Mononuclear cell (primary cell): ENCODE results near the gene HERC2. TPM values are rescaled to one million over a fixed set of nuclear protein-coding genes. Genes with fewer than 3 reads are reported as not detected.
"Not testable (repeated sequence)": the region's sequence is repeated elsewhere in the genome, so short reads cannot be mapped to it uniquely, and the experiment has no call there.

Experiments
- H3K27me3 ChIP-seq: 2 replicates; pipeline ENCODE4 v1.6.0; 2011; ENCODE audit warnings: low read length, control low read depth; ENCODE audit not compliant: insufficient read depth
- H3K4me1 ChIP-seq: 2 replicates; pipeline ENCODE4 v1.5.1; 2011; ENCODE audit warnings: mild to moderate bottlenecking, low read length, control low read depth; ENCODE audit not compliant: insufficient read depth
- H3K4me3 ChIP-seq: 2 replicates; pipeline ENCODE4 v1.5.1; 2011; ENCODE audit warnings: mild to moderate bottlenecking, low read length, moderate library complexity
- H3K9me3 ChIP-seq: 2 replicates; pipeline ENCODE4 v1.5.1; 2011; ENCODE audit warnings: low read depth, mild to moderate bottlenecking, control low read depth, low read length
- total RNA-seq: library from RNA; depleted of rRNA; stranded (reverse); fragments of >200 nt; gene quantifications from one replicate; pipeline ENCODE4 v1.2.3, GENCODE V29; 2012

HERC2 gene
- total RNA-seq, 1 donor = 18.5 TPM

DNA sequence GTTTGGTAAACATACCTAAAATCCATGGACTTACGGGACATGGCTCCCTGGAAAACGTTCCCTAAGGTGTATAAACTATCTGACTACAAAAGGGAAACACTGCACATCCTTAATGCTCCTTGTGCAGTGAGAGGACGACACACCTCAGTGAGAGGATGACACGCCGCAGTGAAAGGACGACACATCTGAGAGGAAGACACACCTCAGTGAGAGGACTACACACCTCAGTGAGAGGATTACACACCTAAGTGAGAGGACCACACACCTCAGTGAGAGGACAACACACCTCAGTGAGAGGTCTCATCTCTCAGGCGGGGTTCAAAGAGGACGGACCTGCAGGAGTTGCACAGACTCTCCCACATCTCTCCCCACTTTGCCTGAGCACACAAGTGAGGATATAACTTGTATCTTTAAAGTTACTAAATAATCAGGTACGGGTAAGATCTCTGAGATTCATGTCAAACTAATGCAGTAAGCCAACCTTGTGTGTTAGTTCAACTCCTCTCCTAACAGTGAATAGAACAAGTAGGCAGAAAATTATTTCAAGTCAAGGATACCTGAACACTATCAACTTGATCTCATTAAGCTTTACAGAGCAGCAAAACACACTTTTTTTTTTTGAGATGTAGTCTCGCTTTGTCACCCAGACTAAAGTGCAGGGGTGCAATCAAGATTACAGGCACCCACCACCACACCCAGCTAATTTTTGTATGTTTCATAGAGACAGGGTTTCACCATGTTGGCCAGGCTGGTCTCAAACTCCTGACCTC lies 32.1 kb downstream of the HERC2 start:
- Histone ChIP-seq H3K4me1 (peaks cover 7% of the 10 kb centered on the region), H3K9me3 (no peaks in the 10 kb centered on the region)

DNA sequence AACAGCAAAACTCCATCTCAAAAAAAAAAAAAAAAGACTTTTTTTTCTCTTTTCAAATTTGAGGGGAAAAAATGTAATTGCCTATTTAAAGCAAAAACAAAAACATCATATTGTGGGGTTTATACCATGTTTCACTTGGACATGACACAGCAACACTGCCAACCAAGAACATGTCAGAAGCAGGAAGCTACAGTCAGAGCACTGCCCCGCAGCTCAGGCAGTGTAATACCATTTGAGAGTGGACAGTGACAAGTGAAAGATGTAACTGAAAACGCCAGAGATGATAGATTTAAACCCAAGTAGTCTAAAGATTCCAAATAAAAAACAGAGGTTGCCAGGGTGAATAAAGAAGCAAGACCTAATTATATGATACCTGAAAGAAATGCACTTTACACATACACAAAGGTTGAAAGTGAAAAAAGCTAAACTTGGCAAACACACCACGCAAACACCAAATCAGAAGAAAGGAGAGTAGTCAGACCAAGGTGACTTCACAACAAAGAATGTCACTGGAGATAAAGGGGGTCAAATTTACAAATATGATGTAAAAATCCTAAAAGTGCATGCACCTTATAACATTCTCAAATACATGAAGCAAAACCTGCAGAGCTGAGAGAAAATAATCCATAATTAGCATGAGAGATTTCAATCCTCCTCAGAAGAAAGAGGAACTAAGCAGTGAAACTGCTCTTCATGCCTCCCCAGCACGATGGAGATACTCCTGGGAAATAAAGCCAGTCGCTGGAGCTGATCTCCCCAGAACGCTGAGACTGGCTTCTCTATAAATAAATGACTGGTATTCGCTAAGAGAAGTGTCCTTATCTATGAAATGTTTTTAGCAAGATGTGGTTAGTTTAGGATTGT lies 32.9 kb downstream of the HERC2 start:
- H3K9me3 ChIP-seq, H3K4me1 ChIP-seq, H3K27me3 ChIP-seq, H3K4me3 ChIP-seq: not testable (repeated sequence)

More for the DNA sequence above, 32.1 kb downstream of the HERC2 start:
- no peak overlapping the region for H3K4me3 ChIP-seq
- no peaks in the 10 kb centered on the region for H3K27me3 ChIP-seq

DNA sequence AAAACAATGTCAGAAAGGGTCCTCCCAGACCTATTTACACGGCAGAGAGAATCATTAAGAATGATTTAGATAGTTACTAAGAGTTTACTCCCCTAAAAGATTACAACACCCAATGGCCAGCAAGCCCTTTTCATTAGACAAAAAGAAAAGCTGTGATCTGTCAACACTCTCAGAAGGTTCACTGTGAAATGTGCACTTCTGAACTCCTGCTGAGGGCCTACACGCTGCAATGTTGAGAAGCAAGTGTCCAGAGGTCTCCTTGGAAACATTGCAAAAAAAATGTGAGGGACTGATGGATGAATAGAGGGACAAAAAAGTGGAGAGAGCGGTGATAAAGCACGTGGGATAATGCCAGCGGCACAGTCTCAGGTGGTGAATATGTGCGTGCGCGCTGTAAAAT lies 35.3 kb downstream of the HERC2 start:
- H3K27me3 ChIP-seq, H3K4me1 ChIP-seq, H3K9me3 ChIP-seq, H3K4me3 ChIP-seq: not testable (repeated sequence)

DNA sequence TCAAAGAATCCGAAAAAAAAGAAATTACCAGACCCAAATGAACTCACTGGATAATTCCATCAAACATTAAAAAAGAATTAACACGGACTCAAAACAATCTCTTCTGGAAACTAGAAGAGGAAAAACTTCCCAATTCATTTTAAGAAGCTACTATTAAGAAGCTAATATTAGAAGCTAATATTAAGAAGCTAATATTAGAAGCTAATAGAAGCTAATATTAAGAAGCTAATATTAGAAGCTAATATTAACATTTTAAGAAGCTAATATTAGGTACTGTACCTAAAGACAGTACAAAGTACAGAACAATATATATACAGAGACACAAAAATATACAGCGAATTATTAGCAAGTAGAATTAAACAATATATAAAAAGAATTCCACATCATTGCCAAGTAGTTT lies 35.9 kb downstream of the HERC2 start:
- Histone ChIP-seq H3K4me1 (peaks cover 7% of the 10 kb centered on the region), H3K27me3 (no peaks in the 10 kb centered on the region), H3K9me3 (no peaks in the 10 kb centered on the region), H3K4me3 (no peak overlapping the region)

DNA sequence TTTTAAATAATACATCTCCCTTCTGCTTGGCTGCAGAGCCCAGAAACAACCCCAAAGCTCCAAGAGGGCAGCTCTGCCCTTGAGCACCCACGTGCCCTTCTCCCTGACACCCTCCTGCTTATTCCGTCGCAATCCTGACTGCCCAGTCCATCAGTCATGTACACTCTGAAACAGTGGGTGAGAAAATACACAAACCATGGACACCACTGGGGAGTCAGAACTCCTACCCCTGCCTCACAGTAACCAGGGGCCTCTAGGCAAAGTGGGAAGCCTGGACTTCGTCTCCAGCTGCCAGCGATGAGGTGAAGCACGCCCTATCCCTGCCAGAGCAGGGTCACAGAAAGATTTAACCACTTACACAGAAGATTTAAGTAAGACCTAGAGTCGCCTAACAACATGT lies 40.1 kb downstream of the HERC2 start:
- H3K27me3 ChIP-seq = no peaks in the 10 kb centered on the region

DNA sequence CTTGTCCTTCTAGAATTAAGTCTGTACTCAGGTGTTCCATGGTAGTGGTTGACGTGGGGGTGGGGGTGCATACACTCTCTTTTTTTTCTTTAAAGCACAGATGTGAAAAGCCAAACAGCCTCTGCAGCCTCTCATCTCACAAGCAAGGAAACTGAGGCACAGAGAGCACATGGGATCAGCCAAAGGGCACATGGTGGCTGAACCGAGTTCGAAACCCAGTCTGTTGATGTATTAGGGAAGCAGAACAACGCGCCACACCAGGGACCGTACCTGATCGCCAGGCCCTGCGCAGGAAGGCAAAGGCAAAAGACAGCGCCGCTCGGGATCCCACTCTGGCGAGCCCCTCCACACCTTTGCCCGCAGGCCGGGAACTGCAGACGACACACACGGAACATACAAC lies 47.3 kb downstream of the HERC2 start:
- Histone ChIP-seq H3K4me1 (no peaks in the 10 kb centered on the region), H3K9me3 (no peaks in the 10 kb centered on the region), H3K4me3 (no peak overlapping the region)

More for the DNA sequence above, 40.1 kb downstream of the HERC2 start:
- Histone ChIP-seq H3K9me3 (no peaks in the 10 kb centered on the region), H3K4me1 (no peaks in the 10 kb centered on the region), H3K4me3 (no peak overlapping the region)

DNA sequence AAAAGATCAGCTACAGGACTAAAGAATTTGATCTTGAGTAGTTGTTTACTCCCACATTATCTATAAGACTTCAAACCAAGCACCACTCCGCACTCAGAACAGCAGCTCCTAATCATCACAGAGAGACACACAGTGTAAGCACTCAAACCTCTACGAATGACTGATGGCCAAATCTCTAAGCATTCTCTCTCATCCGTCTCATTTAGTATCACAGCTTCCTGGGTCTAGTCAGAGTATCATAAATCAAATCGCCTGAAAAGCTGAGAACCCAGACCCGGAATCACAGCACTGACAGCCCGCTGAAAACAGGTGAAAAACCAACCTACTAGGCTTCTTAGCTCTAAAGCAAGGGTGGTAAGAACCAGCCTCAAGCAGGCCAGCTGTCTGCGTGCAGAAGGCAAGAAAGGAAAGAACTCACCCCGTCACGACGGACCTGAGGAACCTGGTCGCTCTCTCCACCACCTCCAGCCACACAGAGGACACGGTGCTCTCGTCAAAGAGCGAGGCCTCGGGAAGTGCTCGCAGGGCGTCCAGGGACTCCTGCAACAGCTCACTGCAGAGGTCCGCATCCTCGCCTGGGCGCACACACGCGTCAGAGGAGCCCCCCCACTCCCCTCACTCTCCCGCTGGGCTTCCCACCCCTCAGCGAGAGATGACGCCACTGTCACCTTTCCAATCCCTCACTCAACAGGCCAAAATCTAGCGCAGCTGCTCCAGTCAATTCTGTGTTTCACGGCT lies 47.9 kb downstream of the HERC2 start:
- no peaks in the 10 kb centered on the region for H3K27me3 ChIP-seq
- no peaks in the 10 kb centered on the region for H3K9me3 ChIP-seq
- H3K4me3 ChIP-seq = no peak overlapping the region
- H3K4me1 ChIP-seq = no peaks in the 10 kb centered on the region

More for the DNA sequence above, 47.3 kb downstream of the HERC2 start:
- H3K27me3 ChIP-seq = no peaks in the 10 kb centered on the region

DNA sequence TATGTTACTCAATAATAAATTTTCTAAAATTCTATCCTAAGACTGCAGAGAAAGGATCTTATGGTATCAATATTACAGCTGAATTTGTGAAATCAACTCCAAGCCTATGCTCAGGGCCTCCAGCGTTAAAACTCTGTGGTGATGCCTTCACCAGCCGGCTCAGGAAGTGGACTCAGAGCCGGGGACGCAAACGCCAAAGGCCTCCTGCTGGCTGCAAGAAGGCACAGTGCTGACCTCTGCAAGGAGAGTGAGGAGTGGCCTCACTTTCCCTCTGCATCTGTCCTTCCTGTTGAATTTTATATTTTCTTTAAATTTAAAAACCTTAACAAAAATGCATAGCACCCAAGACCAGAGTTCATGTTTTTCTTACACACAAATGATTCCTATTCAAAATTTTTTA lies 48.5 kb downstream of the HERC2 start:
- Histone ChIP-seq H3K9me3 (no peaks in the 10 kb centered on the region), H3K4me3 (no peak overlapping the region), H3K27me3 (no peaks in the 10 kb centered on the region), H3K4me1 (no peaks in the 10 kb centered on the region)

DNA sequence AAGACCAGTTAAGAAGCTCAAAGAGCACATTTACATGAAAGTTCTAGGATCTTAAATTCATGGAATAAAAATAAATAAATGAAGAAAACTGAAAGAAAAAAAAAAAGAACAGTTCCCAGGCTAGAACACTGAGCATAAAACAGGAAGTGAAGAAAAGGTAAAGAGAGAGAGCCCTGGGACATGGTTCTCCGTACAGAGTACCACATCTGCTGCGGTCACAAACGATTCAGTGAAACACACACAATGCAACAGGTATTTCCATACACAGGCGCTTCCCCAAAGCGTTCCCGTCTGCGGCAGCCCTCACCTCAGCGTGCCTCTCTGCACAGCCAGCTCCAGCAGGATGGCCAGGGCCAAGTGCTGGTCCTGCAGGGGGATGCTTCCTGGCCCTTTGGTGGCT lies 49.4 kb downstream of the HERC2 start:
- Histone ChIP-seq H3K4me1 (no peaks in the 10 kb centered on the region), H3K27me3 (no peaks in the 10 kb centered on the region), H3K4me3 (no peak overlapping the region), H3K9me3 (no peaks in the 10 kb centered on the region)

DNA sequence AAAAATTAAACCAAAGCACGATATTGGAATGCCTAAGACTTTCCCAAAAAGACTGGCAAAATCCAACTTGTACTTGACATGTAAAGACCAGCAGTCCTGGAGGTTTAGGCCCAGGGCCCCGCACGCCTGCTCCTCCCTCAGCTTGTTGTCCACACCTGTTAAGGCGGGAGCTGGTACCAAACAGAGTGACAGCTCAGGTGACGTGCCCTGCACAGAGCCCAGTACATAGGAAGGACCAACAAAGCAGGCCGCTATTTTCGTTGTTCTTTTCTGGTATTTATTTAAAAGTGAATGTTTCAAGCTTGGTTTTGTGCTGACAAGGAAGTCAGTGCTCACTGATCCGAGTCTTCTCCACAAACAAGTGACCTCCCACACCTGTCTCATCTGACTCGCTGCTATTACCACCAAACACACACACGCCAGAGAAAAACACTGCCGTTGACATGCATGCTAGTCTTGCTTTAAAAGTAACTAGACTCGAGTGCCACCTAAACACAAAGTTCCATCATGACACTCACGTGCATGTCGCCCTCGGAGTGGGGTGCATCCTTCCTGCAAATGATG lies 50.2 kb downstream of the HERC2 start:
- no peaks in the 10 kb centered on the region for H3K9me3 ChIP-seq
- H3K4me1 ChIP-seq = no peaks in the 10 kb centered on the region
- no peaks in the 10 kb centered on the region for H3K27me3 ChIP-seq
- no peak overlapping the region for H3K4me3 ChIP-seq

DNA sequence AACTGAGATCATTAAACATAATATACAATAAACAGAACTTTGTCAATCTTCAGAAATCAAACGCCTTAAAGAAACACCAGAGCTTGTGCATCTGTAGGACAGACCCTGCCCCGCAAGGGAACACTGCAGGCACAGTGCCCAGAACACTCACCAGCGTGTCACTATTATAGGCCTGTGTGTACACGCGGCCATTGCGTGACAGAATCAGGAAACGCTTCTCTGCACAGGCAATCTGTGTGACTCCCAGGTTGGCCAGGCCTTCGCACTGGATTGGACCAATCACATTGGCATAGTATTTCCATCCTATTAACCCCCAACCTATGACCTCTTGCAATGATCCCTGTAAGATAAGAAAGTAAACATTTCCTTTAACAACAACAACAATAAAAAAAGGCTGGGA lies 52.9 kb downstream of the HERC2 start:
- Histone ChIP-seq H3K4me1 (no peaks in the 10 kb centered on the region), H3K4me3 (no peak overlapping the region), H3K9me3 (no peaks in the 10 kb centered on the region), H3K27me3 (no peaks in the 10 kb centered on the region)

DNA sequence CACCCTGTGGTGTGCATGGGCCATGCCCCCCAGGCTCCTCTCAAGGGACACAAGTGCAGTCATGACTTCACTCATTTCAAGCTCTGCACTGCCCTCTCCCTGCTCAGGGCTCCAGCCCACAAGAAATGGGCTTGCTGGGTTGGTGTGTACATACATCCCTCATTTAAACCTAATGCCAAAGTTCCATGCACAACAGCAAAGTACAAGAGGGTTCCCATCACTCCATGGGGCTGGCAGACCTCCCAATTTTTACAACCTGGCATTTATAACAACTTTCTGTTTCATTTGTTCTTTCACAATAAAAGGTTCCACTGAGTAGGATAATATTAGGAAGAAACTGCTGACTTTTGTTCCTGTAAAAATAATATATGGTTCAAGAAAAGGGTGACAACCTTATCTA lies 54.3 kb downstream of the HERC2 start:
- H3K4me3 ChIP-seq = no peak overlapping the region
- H3K4me1 ChIP-seq = no peaks in the 10 kb centered on the region
- H3K9me3 ChIP-seq = no peaks in the 10 kb centered on the region
- no peaks in the 10 kb centered on the region for H3K27me3 ChIP-seq

DNA sequence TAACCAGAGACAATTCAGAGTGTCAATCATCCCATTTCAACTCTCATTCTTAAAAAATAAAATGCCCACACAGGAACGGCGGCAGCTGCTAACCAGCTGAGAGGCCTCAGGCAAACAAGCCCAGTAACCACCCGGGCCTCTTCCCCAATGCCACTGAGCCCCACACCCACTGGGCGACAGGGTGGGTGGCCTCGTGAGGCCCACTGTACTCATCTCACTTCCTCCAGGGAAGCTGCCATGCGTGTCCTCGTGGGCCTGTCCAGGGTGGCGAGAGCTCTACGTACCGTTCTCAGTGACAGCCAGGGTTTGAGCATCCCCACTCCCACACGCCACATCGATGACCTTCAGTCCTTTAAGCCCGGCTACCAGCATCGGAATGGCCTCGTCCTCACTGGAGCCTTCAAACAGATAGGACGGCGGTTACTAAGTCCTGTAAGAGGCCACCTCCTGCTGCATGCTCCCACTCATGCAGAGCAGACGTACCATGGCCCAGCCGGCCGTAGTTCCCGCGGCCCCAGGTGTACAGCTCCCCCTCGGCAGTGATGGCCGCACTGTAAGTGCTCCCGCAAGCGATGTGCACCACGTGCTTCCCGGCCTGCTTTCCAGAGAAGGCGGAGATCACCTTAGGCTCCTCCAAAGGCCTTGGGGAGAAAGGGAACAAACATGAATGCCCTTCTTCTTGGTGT lies 56.5 kb downstream of the HERC2 start:
- no peaks in the 10 kb centered on the region for H3K4me1 ChIP-seq
- no peaks in the 10 kb centered on the region for H3K27me3 ChIP-seq
- H3K4me3 ChIP-seq = no peak overlapping the region
- no peaks in the 10 kb centered on the region for H3K9me3 ChIP-seq

DNA sequence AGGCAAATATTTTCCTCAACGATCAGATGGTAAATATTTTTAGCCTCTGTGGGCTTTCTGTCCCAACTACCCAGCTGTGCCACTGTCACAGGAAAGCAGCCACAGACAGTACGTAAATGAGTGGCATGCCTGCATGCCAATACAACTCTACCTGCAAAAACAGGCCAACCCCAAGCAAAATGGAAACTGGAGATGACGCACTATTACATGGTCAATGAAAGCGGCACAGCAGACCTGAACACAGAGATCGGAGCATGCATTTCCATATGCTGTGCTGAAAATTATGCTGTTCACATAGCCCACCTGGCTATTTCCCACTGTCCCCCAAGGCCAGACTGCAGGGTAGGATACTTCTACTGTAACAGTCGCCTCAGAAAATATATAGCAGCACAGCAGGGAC lies 57.8 kb downstream of the HERC2 start:
- no peak overlapping the region for H3K4me3 ChIP-seq
- H3K4me1 ChIP-seq = no peaks in the 10 kb centered on the region
- no peaks in the 10 kb centered on the region for H3K9me3 ChIP-seq
- no peaks in the 10 kb centered on the region for H3K27me3 ChIP-seq
